ENCODE data around the gene PPP6R2. TPM values are rescaled to one million over a fixed set of nuclear protein-coding genes. Genes with fewer than 3 reads are reported as not detected.

Gene PPP6R2
- total and polyA plus RNA-seq, 2 of the 4 experiments (the other 2 are of a cell fraction) = 49.2 to 51.6 TPM

DNA sequence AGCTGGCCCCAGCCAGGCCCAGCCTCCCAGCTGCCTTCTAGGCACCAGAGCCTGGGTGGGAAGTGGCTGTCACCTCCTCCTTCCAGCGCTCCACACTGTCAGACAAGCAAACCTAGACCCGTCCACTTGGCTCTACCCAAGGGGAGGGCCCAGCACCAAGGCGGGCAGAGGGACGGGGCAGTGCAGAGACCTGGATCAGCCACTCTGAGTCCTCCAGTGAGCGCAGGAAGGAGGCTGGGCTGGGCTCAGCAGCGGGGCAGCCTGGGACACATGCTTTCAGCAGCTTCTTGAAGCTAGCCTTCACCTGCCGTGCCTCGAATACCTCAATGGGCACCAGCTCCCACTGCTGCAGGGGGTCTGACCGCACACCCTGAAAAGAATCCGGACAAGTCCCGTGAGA, 112.9 kb downstream of the PPP6R2 start:
- intact Hi-C loops (cut with micrococcal nuclease) = no loop called here
- TF ChIP-seq RAD21 (IDR thresholded peaks at IDR 0.05; ENCODE audit: low read length) = no peak
- no peak for TF ChIP-seq CTCF (conservative IDR thresholded peaks at IDR 0.05; ENCODE audit: low read depth, low read length)
- no peak for TF ChIP-seq FOS (IDR thresholded peaks at IDR 0.05; ENCODE audit: low read depth, low read length)
- no peak for TF ChIP-seq MAFK (IDR thresholded peaks at IDR 0.05; ENCODE audit: low read depth, low read length)
- TF ChIP-seq, protein P1, sequence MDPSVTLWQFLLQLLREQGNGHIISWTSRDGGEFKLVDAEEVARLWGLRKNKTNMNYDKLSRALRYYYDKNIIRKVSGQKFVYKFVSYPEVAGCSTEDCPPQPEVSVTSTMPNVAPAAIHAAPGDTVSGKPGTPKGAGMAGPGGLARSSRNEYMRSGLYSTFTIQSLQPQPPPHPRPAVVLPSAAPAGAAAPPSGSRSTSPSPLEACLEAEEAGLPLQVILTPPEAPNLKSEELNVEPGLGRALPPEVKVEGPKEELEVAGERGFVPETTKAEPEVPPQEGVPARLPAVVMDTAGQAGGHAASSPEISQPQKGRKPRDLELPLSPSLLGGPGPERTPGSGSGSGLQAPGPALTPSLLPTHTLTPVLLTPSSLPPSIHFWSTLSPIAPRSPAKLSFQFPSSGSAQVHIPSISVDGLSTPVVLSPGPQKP (IDR thresholded peaks at IDR 0.05; ENCODE audit: borderline replicate concordance, low read depth, low read length) = no peak
- TF ChIP-seq CHD1 (IDR thresholded peaks at IDR 0.05; ENCODE audit: low read depth, low read length) = no peak
- H3K9ac ChIP-seq (ENCODE audit: low read depth, low read length) = no peak overlapping the region
- no peak overlapping the region for H2BK120ac ChIP-seq (ENCODE audit: low read depth, low read length)
- no peak overlapping the region for H2BK20ac ChIP-seq (ENCODE audit: low read depth, low read length)
- no peaks in the 10 kb centered on the region for H3K27me3 ChIP-seq (ENCODE audit: control insufficient read depth, insufficient read depth, low read length)
- ChIA-PET CTCF (no interaction called here), POLR2A (ENCODE audit: unreplicated experiment) (no interaction called here)
- H3K36me3 ChIP-seq (ENCODE audit: control insufficient read depth, insufficient read depth, low read length) = peaks cover 71% of the 10 kb centered on the region
- H3K4me1 ChIP-seq (ENCODE audit: control insufficient read depth, insufficient read depth, low read length) = no peaks in the 10 kb centered on the region
- no peak overlapping the region for H2BK15ac ChIP-seq (ENCODE audit: low read depth, low read length)
- H4K8ac ChIP-seq (ENCODE audit: low read depth in 2 of 2, low read length in 2 of 2) = no peak overlapping the region
- no peak overlapping the region for H3K18ac ChIP-seq (ENCODE audit: low read depth, low read length)
- H3K56ac ChIP-seq (ENCODE audit: extremely low read depth, insufficient read depth, low read length) = no peak overlapping the region
- in situ Hi-C loops (cut with MboI; ENCODE audit: low sequenced_read_pairs) = no loop called here
- H3K9me3 ChIP-seq (ENCODE audit: control insufficient read depth, insufficient read depth, low read length) = no peaks in the 10 kb centered on the region
- no peak overlapping the region for H3K23ac ChIP-seq (ENCODE audit: low read depth, low read length)
- H4K20me1 ChIP-seq (ENCODE audit: insufficient read depth, low read length) = peaks cover 17% of the 10 kb centered on the region
- no peak overlapping the region for H4K5ac ChIP-seq (ENCODE audit: low read depth, low read length)
- H3K79me1 ChIP-seq (ENCODE audit: low read depth in 1 of 2, low read length in 2 of 2) = peaks cover 3 to 4% of the 10 kb centered on the region in 2 experiments; a peak in 1 of 4 replicates
- 95% methylated on average over 3 of the region's 11 CpGs; no CpG with 5 or more reads in 1 of the 2 experiments for WGBS, 2 experiments (ENCODE audit: extremely low coverage in 2 of 2, insufficient read length in 1 of 2)
- no peak overlapping the region for H2BK5ac ChIP-seq (ENCODE audit: low read depth, low read length, poor library complexity, severe bottlenecking)
- no TSS peak for BruUV-seq (replicated peaks)
- no peak overlapping the region for H2AK5ac ChIP-seq (ENCODE audit: low read depth, low read length)
- H3K4ac ChIP-seq (ENCODE audit: low read depth, low read length) = no peak overlapping the region
- no peak overlapping the region for H3K27ac ChIP-seq (ENCODE audit: insufficient read depth, low read length)
- H3K4me2 ChIP-seq (ENCODE audit: low read depth, low read length) = no peak overlapping the region
- no peak overlapping the region for H3K4me3 ChIP-seq (ENCODE audit: insufficient read depth, low read depth, low read length)
- dilution Hi-C loops (cut with HindIII; ENCODE audit: low sequenced_read_pairs, unreplicated experiment) = no loop called here
- 0 out of 2 replicates have a peak, but pooled peaks cover 3% of the 10 kb centered on the region for H3K9me1 ChIP-seq (ENCODE audit: insufficient read depth, low read length)
- no peak overlapping the region for H4K91ac ChIP-seq (ENCODE audit: insufficient read depth, low read depth, low read length)
- no peak overlapping the region for H2AFZ ChIP-seq (replicated peaks; ENCODE audit: low read length, poor library complexity)
- no peak for DNase-seq
- no peak overlapping the region for H3K14ac ChIP-seq (replicated peaks; ENCODE audit: low read depth, low read length)
- H2AK9ac ChIP-seq (replicated peaks; ENCODE audit: low read depth, low read length, poor library complexity) = no peak overlapping the region
- ATAC-seq (ENCODE audit: low read depth) = no peak
